K562 (cell line): ENCODE data around the gene EPHA2. TPM values are rescaled to one million over a fixed set of nuclear protein-coding genes. Genes with fewer than 3 reads are reported as not detected.

Experiments
- CTCF ChIP-seq, 3 experiments: IDR thresholded peaks in 2 of 3; conservative IDR thresholded peaks in 1 of 3; 2 replicates each; pipeline ENCODE4 v1.5.1; 2011 to 2012; ENCODE audit warnings: low read length in 3 of 3, mild to moderate bottlenecking in 3 of 3, control low read depth in 2 of 3, improper control_type of control experiment in 1 of 3, inconsistent platforms in 1 of 3, low read depth in 1 of 3, mixed read lengths in 1 of 3, moderate library complexity in 1 of 3; ENCODE audit not compliant: insufficient read depth in 2 of 3
- FIP1L1 ChIP-seq: fragments of 200-400 bp; formaldehyde crosslinking; IDR thresholded peaks from 2 replicates; pipeline ENCODE4 v1.6.1; 2018; ENCODE audit warnings: mild to moderate bottlenecking, low read depth, low read length; ENCODE audit not compliant: poor library complexity, severe bottlenecking
- FOXA1 ChIP-seq: fragments of 450-650 bp; IDR thresholded peaks from 2 replicates; pipeline ENCODE4 v1.6.1; 2016; ENCODE audit warnings: mild to moderate bottlenecking, borderline replicate concordance
- HDAC8 ChIP-seq: fragments of 450-650 bp; IDR thresholded peaks from 2 replicates; pipeline ENCODE4 v1.6.1; 2016; ENCODE audit warnings: mild to moderate bottlenecking, missing genetic modification characterization, moderate library complexity, missing compliant biosample characterization
- HMGXB4 ChIP-seq: sonication (generic); formaldehyde crosslinking; IDR thresholded peaks from 2 replicates; pipeline ENCODE4 v1.8.1; 2023; ENCODE audit warnings: mild to moderate bottlenecking, missing genetic modification reagents
- KDM5B ChIP-seq: fragments of 200-600 bp; sonication (generic); IDR thresholded peaks from 2 replicates; pipeline ENCODE4 v1.6.1; 2012; ENCODE audit warnings: low read depth, mild to moderate bottlenecking, moderate library complexity, low read length, control low read depth, inconsistent platforms; ENCODE audit not compliant: insufficient replicate concordance
- KHSRP ChIP-seq: fragments of 450-650 bp; IDR thresholded peaks from 2 replicates; pipeline ENCODE4 v1.6.1; 2017
- MIER1 ChIP-seq: fragments of 450-650 bp; IDR thresholded peaks from 2 replicates; pipeline ENCODE4 v1.6.1; 2016; ENCODE audit warnings: antibody characterized with exemption, mild to moderate bottlenecking, low read depth
- MYNN ChIP-seq, 2 experiments: sonication (generic); formaldehyde crosslinking in 1 of 2; IDR thresholded peaks; 2 replicates each; pipeline versions ENCODE4 v1.5.0 to v1.6.1; 2016 to 2020; ENCODE audit warnings: antibody characterized with exemption in 1 of 2, missing genetic modification reagents in 1 of 2
- RREB1 ChIP-seq: fragments of 250-450 bp; sonication (Bioruptor Pico); IDR thresholded peaks from 2 replicates; pipeline ENCODE4 v1.4.0; 2020
- TGIF2 ChIP-seq: sonication (generic); formaldehyde crosslinking; IDR thresholded peaks from 2 replicates; pipeline ENCODE4 v1.8.1; 2022; ENCODE audit warnings: mild to moderate bottlenecking, missing genetic modification reagents, moderate library complexity
- ZBTB1 ChIP-seq: sonication (generic); formaldehyde crosslinking; IDR thresholded peaks from 2 replicates; pipeline ENCODE4 v1.8.1; 2023; ENCODE audit warnings: missing genetic modification reagents, low read depth, mild to moderate bottlenecking, borderline replicate concordance
- ZFP91 ChIP-seq: sonication (generic); formaldehyde crosslinking; IDR thresholded peaks from 2 replicates; pipeline ENCODE4 v1.8.0; 2022; ENCODE audit warnings: mild to moderate bottlenecking, missing genetic modification reagents
- ZNF184 ChIP-seq: sonication (generic); formaldehyde crosslinking; IDR thresholded peaks from 2 replicates; pipeline ENCODE4 v1.5.0; 2020; ENCODE audit warnings: missing genetic modification reagents
- ZNF444 ChIP-seq: fragments of 250-450 bp; sonication (Bioruptor Pico); IDR thresholded peaks from 2 replicates; pipeline ENCODE4 v1.4.0; 2020; ENCODE audit warnings: mild to moderate bottlenecking, moderate library complexity
- ZNF586 ChIP-seq: fragments of 450-650 bp; formaldehyde crosslinking; conservative IDR thresholded peaks from 2 replicates; pipeline ENCODE4 v1.4.0; 2020; ENCODE audit warnings: mild to moderate bottlenecking, moderate library complexity
- polyA plus RNA-seq, 8 experiments: library from polyadenylated mRNA; depleted of rRNA in 4 of 8; stranded (reverse) in 5 of 8; unstranded in 3 of 8; fragments of >200 nt; fragmentation: Nextera tagmentation in 2 of 8; fragmentation: Illumina TruSeq in 1 of 8; extraction: Ambion mirVana in 2 of 8; extraction: Trizol in 1 of 8; gene quantifications; 2 replicates each; pipeline versions ENCODE4 v1.2.1 to v1.2.3, GENCODE V29; 2011 to 2014; ENCODE audit warnings: inconsistent platforms in 1 of 8, missing spikeins in 1 of 8
- total RNA-seq, 7 experiments: library from RNA; depleted of rRNA in 6 of 7; stranded (reverse); fragments of >200 nt in 6 of 7; fragmentation: Illumina TruSeq in 2 of 7; extraction: Trizol in 2 of 7; gene quantifications; 2 replicates each; pipeline versions ENCODE4 v1.2.1 to v1.2.3, GENCODE V29; 2011 to 2021; ENCODE audit warnings: low replicate concordance in 1 of 7

The EPHA2 gene
- total and polyA plus RNA-seq, 9 of the 15 experiments (the other 6 are each of a cell fraction or from before 2014, with no cell fraction given) = 0.04 to 0.40 (median 0.07) TPM; not detected in 4

- TF ChIP-seq RREB1 (CRISPR knock-in tag) (0 out of 2 replicates have a peak, but pooled peaks have one; percentile 58), ZFP91 (CRISPR knock-in tag) (no peak), MYNN (IDR thresholded peaks at IDR 0.05) (peak; percentile 70), MYNN (CRISPR knock-in tag; IDR thresholded peaks at IDR 0.05) (no peak), ZBTB1 (CRISPR knock-in tag) (no peak), FIP1L1 (no peak), KDM5B (no peak), FOXA1 (no peak), HDAC8 (tag) (no peak), ZNF184 (CRISPR knock-in tag) (no peak), HMGXB4 (CRISPR knock-in tag) (no peak), MIER1 (no peak), ZNF586 (CRISPR knock-in tag) (no peak), TGIF2 (CRISPR knock-in tag) (no peak), KHSRP (no peak), CTCF (IDR thresholded peaks at IDR 0.05 in 2 of 3, conservative IDR thresholded peaks at IDR 0.05 in 1 of 3; ENCODE audit: insufficient read depth in 2 of 3, low read depth in 1 of 3, low read length in 3 of 3) (peak; percentile 98 to 99 (median 99)), ZNF444 (CRISPR knock-in tag) (no peak)
These were observed 32.0 kb upstream of the EPHA2 start (continued) for GRCh38 chr1:16187748-16188401.
